ENCODE measurements around the gene EEF1AKMT4.

Gene EEF1AKMT4

GRCh38 chr3:184236033-184236410 is 13.4 kb upstream of the EEF1AKMT4 start:
- DNase-seq: no peak

GRCh38 chr3:184236636-184237035 is 12.8 kb upstream of the EEF1AKMT4 start:
- no peak for DNase-seq

- no peak for DNase-seq
Observed at GRCh38 chr3:184237211-184237610, 12.3 kb upstream of the EEF1AKMT4 start.

GRCh38 chr3:184237807-184238206 is 11.7 kb upstream of the EEF1AKMT4 start:
- DNase-seq: no peak

- no peak for DNase-seq
Observed at GRCh38 chr3:184238246-184238818, 11.1 kb upstream of the EEF1AKMT4 start.

- DNase-seq: no peak
Observed at GRCh38 chr3:184239221-184239620, 10.3 kb upstream of the EEF1AKMT4 start.

- DNase-seq: no peak
Observed at GRCh38 chr3:184239708-184240107, 9.8 kb upstream of the EEF1AKMT4 start.

- DNase-seq: no peak
Observed at GRCh38 chr3:184240384-184241140, 8.9 kb upstream of the EEF1AKMT4 start.

GRCh38 chr3:184241141-184241446 is 8.4 kb upstream of the EEF1AKMT4 start:
- DNase-seq: no peak

GRCh38 chr3:184241447-184242296 is 7.8 kb upstream of the EEF1AKMT4 start:
- DNase-seq: no peak

GRCh38 chr3:184242297-184242685 is 7.2 kb upstream of the EEF1AKMT4 start:
- DNase-seq: no peak

GRCh38 chr3:184248454-184249411 is 739 bp upstream of the EEF1AKMT4 start, which contains the start of gene ALG3:
Gene ALG3, minus strand, starts transcription at chr3:184248962. Its CDS starts 22 bp downstream, at chr3:184248940.
- DNase-seq: peak; percentile 83

- peak; percentile 87 for DNase-seq
Observed at GRCh38 chr3:184250167-184250828, 826 bp downstream of the EEF1AKMT4 start.

GRCh38 chr3:184255291-184256039 is 6.0 kb downstream of the EEF1AKMT4 start:
- no peak for DNase-seq

GRCh38 chr3:184257083-184257915 is 7.8 kb downstream of the EEF1AKMT4 start:
- no peak for DNase-seq

GRCh38 chr3:184258926-184259325 is 9.5 kb downstream of the EEF1AKMT4 start:
- no peak for DNase-seq

GRCh38 chr3:184259396-184259877 is 10.0 kb downstream of the EEF1AKMT4 start:
- DNase-seq: no peak

GRCh38 chr3:184259878-184260723 is 10.6 kb downstream of the EEF1AKMT4 start:
- DNase-seq: peak; percentile 29

GRCh38 chr3:184260724-184261269 is 11.3 kb downstream of the EEF1AKMT4 start:
- DNase-seq: no peak

Data from activated CD4-positive, alpha-beta T cell treated with anti-CD3 and anti-CD28 coated beads, Interleukin-2, amount 50 U/mL, for 1 hour (primary cell).